ENCODE measurements around the gene GTF2B.

The GTF2B gene

DNA sequence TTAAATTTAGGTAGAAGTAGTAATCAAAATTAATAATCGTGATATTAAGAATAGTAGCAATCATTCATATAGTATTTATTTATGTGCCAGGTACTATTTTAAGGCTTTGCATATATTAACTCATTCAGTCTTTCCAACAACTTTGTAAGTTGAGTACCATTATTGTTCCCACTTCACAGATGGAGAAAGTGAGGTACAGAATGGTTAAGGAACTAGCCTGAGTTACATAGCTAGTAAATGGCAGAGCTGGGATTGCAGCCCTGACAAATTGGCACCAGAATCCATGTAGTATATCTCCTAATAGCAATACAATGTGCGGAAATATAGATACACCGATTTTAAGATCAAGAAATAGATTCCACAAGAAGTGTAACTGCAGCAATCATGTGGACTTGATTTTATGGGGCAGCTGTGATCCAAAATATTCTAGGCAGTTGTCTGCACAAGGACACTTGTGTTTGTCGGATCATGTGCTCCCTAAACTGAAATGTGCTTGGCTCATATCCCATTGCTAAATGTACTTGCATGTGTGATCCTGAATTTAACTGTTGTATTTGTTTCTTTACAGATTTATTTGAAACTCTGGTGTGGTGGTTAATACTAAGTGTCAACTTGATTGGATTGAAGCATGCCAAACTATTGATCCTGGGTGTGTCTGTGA lies 5.8 kb upstream of the GTF2B start:
- H3K4me3 ChIP-seq (ENCODE audit: low read length): no peak overlapping the region
- H3K79me2 ChIP-seq (ENCODE audit: control insufficient read depth, low read length): no peaks in the 10 kb centered on the region
- no peaks in the 10 kb centered on the region for H3K27me3 ChIP-seq (ENCODE audit: control insufficient read depth, low read length)
- H4K20me1 ChIP-seq (ENCODE audit: control insufficient read depth, insufficient read depth, low read depth, low read length): no peaks in the 10 kb centered on the region
- no peak overlapping the region for H3K4me2 ChIP-seq (ENCODE audit: low read length)
- no peaks in the 10 kb centered on the region for H3K36me3 ChIP-seq (ENCODE audit: control insufficient read depth, low read length)
- H3K4me1 ChIP-seq (ENCODE audit: control insufficient read depth, low read length): peaks cover 4% of the 10 kb centered on the region
- H3K9me3 ChIP-seq (ENCODE audit: control insufficient read depth, insufficient read depth, low read length): no peaks in the 10 kb centered on the region
- H3K27ac ChIP-seq (ENCODE audit: low read depth, low read length): no peak overlapping the region
- no peaks in the 10 kb centered on the region for H3K9me2 ChIP-seq (replicated peaks; ENCODE audit: control insufficient read depth, low read length)
- TF ChIP-seq EZH2phosphoT487 (IDR thresholded peaks at IDR 0.05; ENCODE audit: borderline replicate concordance, low read length) (no peak), CTCF (IDR thresholded peaks at IDR 0.05; ENCODE audit: low read depth, low read length, poor library complexity, severe bottlenecking) (no peak)
- no peaks in the 10 kb centered on the region for H3F3A ChIP-seq (ENCODE audit: control insufficient read depth, insufficient read depth)

- Histone ChIP-seq H3K4me1 (ENCODE audit: control insufficient read depth, low read length) (peaks cover 29% of the 10 kb centered on the region), H3K79me2 (ENCODE audit: control insufficient read depth, low read length) (peaks cover 46% of the 10 kb centered on the region), H3K9me2 (replicated peaks; ENCODE audit: control insufficient read depth, low read length) (no peaks in the 10 kb centered on the region), H3K27me3 (ENCODE audit: control insufficient read depth, low read length) (no peaks in the 10 kb centered on the region), H4K20me1 (ENCODE audit: control insufficient read depth, insufficient read depth, low read depth, low read length) (peaks cover 19% of the 10 kb centered on the region), H3K4me2 (ENCODE audit: low read length) (peak overlapping the region; percentile 78), H3K27ac (ENCODE audit: low read depth, low read length) (no peak overlapping the region), H3K4me3 (ENCODE audit: low read length) (peak overlapping the region; percentile 99), H3K36me3 (ENCODE audit: control insufficient read depth, low read length) (peaks cover 14% of the 10 kb centered on the region), H3F3A (ENCODE audit: control insufficient read depth, insufficient read depth) (no peaks in the 10 kb centered on the region), H3K9me3 (ENCODE audit: control insufficient read depth, insufficient read depth, low read length) (no peaks in the 10 kb centered on the region)
- TF ChIP-seq CTCF (IDR thresholded peaks at IDR 0.05; ENCODE audit: low read depth, low read length, poor library complexity, severe bottlenecking): no peak
- TF ChIP-seq EZH2phosphoT487 (IDR thresholded peaks at IDR 0.05; ENCODE audit: borderline replicate concordance, low read length): no peak
Observed at GRCh38 chr1:88892357-88892877, 1.1 kb upstream of the GTF2B start.

DNA sequence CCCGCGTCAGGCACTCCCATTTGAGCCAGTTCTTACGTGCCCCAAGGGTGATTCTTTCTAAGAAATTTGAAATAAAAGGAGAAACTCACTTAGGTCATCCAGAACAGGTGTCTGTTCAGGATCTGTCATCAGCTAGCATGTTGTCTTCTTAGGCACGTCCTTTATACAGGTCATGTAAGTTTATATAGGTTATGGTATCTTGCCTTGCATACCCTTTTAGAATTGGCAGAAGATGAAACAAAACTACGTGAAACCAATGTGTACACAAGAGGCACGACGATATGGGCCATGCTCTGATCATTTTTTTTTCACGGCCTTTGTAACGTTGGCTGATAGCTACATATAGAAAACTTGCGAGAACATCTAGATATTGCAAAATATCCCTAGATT lies 579 bp upstream of the GTF2B start:
- Histone ChIP-seq H3K27ac (ENCODE audit: low read depth, low read length) (peak overlapping the region; percentile 61), H3F3A (ENCODE audit: control insufficient read depth, insufficient read depth) (no peaks in the 10 kb centered on the region), H3K27me3 (ENCODE audit: control insufficient read depth, low read length) (no peaks in the 10 kb centered on the region), H3K9me2 (replicated peaks; ENCODE audit: control insufficient read depth, low read length) (no peaks in the 10 kb centered on the region), H3K79me2 (ENCODE audit: control insufficient read depth, low read length) (peaks cover 51% of the 10 kb centered on the region), H3K4me2 (ENCODE audit: low read length) (peak overlapping the region; percentile 78), H3K36me3 (ENCODE audit: control insufficient read depth, low read length) (peaks cover 18% of the 10 kb centered on the region), H3K4me1 (ENCODE audit: control insufficient read depth, low read length) (peaks cover 29% of the 10 kb centered on the region), H3K4me3 (ENCODE audit: low read length) (peak overlapping the region; percentile 99), H4K20me1 (ENCODE audit: control insufficient read depth, insufficient read depth, low read depth, low read length) (peaks cover 19% of the 10 kb centered on the region), H3K9me3 (ENCODE audit: control insufficient read depth, insufficient read depth, low read length) (no peaks in the 10 kb centered on the region)
- no peak for TF ChIP-seq EZH2phosphoT487 (IDR thresholded peaks at IDR 0.05; ENCODE audit: borderline replicate concordance, low read length)
- TF ChIP-seq CTCF (IDR thresholded peaks at IDR 0.05; ENCODE audit: low read depth, low read length, poor library complexity, severe bottlenecking): no peak
